Activated CD4-positive, alpha-beta T cell treated with anti-CD3 and anti-CD28 coated beads for 4 hours (primary cell): ENCODE data around the gene PIBF1.
"Not testable (repeated sequence)": the region's sequence is repeated elsewhere in the genome, so short reads cannot be mapped to it uniquely, and the experiment has no call there.

ENCODE experiments used
- DNase-seq, 2 donors: peaks; one replicate each; pipeline ENCODE4 v3.0.0-alpha.2; 2020

The PIBF1 gene

DNA sequence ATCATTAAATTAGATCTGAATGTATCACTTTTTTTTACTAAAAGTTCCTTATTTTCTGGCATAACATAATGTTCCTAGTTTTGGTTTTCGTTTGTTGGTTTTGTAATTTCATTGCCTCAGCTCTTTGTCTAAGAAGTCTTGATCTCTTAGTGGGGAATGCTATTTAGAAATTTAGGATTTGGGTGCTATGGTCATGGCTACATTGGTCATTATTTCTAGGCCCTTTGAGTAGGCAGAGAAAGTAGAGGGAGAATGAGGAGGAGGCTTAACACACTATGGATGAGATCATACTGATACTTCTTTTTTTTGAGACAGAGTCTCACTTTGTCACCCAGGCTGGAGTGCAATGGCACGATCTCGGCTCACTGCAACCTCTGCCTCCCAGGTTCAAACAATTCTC is 41.8 kb downstream of the PIBF1 start:
- no peak for DNase-seq

DNA sequence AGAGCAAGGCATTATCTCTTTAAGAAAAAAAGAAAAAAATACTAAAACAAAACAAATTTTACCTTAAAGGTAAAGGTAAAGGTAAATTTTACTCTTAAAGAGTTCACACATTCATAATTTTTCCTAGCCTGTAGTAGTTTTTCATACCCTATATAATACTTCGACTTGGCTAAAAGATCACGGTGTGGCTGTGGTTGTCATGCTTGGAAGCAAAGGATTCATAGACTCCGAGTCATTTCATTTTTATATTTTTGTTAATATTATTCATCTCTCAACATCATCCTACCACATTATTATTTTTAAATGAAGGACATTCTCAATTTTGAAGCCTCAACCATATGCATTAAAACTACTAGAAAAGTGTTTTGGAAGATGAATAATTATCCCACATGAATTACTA is 52.7 kb downstream of the PIBF1 start:
- no peak for DNase-seq

DNA sequence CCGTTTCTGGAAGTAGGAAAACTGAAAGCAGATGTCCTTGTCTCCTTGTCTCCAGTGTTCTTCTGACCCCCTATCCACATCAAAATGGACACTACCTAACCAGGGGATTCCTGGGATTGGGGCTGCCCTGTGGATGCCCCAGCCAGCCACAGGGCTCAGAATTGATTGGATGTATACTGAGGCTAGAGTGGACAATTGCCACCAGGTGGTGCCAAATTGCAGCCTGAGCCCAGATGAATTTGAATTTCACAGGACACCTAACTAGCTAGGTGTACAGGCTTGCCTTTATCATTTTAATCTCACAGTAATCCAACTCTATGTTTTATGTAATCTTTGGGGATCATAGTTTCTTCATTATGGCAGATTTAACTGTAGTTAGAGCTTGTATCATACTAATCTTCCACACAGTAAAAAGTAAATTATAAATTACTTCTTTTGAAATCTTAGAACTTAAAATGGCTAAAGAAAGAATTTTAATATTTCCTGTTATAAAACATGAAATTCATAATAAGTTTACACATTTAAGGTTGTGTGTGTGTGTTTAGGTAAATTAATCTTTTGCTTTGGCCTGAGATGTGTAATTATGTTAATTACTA is 58.0 kb downstream of the PIBF1 start:
- DNase-seq: peak; percentile 15 to 16

DNA sequence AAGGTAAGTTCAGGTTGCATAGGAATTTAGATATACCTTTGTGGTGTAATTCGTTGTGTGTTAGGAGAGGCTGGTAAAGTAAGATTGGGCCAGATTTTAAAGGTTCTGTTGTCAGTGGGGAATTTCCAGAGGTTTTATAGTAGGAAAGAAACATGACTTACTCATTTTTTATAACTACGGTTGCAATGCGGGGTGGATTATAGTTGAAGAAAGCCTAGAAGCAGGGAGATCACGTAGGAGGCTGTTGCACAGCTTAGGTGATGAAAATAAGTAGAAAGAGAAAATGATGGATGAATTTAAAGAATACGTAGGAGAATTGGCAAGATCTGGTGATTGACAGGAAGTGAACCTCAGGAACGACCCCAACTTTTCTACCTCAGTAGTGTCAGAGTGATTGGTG is 61.1 kb downstream of the PIBF1 start:
- no peak for DNase-seq

DNA sequence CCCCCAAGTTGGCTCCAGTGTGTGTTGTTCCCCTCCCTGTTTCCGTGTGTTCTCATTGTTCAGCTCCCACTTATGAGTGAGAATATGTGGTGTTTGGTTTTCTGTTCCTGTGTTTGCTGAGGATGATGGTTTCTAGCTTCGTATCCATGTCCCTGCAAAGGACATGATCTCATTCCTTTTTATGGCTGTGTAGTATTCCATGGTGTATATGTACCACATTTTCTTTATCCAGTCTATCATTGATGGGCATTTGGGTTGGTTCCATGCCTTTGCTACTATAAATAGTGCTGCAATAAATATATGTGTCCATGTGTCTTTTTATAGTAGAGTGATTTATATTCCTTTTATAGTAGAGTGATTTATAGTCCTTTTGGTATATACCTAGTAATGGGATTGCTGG is 63.2 kb downstream of the PIBF1 start:
- not testable (repeated sequence) for DNase-seq

DNA sequence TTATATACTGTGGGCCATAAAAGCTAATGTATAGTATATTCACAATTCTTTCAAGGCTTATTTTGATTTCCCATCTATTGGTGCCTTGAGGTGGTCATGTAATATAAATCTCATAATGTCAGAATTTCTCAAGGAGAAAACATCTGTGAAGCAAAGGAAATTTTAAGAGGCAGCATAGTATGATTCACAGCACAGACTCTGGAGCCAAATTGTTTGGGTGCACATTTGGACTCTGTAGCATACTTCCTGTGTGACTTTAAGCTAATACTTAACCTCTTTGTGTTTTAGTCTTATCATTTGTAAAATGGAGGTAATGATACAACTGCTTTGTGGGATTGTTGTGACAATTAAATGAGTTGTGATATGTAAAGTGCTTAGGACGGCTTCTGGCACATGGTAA is 67.6 kb downstream of the PIBF1 start:
- DNase-seq: no peak

DNA sequence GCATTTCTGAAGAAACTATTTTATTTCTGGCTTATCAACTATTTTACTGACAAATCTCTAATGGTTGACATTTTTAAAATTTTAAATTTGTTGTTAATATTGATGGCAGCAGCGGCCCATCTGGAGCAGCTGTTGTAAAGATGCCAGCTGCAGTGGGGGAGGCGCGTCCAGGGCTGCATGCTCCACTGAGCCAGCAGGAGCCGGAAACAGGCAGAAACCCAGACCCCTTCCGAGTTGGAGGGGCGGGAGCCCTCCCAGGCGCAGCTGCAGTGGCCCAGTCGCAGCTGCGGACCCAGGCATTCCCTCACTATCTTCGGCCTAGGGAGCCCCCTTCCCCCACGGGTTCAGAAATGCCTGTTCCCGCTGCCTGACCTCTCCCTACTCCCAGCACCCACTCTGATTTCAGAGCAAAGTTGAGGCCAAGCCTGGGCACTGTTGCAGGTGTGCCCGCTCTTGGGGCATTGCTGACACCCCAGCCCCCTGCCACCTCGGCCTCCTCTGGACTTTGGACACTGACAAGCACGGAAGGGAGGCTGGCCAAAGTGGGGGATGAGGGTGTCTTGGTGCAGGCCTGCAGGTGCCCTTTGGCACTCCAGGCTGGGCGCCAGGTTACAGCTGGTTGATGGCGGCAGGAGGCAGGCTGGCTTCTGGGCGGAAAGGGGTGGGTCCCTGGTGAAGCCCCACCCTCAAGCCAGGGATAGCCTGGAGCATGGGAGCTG is 69.2 kb downstream of the PIBF1 start:
- DNase-seq: no peak

DNA sequence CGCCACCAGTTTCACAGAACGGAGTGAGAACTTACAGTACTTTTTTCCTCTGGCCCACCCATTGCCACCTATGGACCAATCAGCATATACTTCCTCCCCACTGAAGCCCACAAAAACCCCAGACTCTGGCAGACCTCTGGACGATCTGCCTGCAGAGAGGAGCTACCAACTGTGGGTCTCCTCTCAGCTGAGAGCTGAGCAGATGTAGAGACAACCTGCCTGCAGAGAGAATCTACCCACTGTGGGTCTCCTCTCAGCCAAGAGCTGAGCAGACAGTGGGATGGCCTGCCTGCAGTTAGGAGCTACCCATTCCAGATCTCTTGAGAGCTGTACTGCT is 69.7 kb downstream of the PIBF1 start:
- no peak for DNase-seq

DNA sequence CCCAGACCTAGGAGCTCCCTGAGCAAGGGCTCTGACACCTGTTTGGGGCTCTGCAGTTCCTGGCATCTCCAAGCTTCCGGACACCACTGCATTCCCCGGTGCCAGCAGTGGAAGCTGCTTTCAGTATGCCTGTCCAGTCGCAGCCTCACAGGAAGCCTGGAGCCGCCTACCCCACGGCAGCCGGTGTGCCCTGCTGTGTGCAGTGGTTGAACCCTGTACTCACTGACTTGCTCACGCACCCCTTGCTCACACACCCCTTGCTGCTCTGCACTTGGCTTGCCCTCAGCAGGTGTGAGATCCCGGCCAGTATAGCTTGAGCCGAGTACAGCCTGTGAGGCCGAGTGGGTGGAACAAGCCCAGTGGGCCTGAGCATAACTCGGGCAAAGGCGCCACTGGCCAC is 70.3 kb downstream of the PIBF1 start:
- no peak for DNase-seq

DNA sequence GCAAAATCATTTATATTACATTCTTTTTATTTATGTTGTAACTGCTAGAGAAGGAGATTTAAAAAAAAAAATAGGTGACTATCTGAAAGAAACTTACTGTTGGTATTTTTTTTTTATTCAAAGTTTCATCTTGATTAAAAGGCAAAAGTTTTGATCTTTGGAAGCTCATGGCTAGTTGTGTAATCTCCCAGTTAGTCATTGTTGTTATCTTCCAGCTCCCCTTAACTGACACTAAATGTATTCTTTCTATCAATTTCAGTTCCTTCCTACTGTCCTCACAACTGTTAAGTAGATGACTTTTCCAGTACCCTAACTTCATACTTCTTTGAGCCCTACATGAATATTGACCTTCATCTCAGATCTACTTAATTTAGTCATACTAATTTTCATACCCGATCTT is 71.1 kb downstream of the PIBF1 start:
- no peak for DNase-seq

DNA sequence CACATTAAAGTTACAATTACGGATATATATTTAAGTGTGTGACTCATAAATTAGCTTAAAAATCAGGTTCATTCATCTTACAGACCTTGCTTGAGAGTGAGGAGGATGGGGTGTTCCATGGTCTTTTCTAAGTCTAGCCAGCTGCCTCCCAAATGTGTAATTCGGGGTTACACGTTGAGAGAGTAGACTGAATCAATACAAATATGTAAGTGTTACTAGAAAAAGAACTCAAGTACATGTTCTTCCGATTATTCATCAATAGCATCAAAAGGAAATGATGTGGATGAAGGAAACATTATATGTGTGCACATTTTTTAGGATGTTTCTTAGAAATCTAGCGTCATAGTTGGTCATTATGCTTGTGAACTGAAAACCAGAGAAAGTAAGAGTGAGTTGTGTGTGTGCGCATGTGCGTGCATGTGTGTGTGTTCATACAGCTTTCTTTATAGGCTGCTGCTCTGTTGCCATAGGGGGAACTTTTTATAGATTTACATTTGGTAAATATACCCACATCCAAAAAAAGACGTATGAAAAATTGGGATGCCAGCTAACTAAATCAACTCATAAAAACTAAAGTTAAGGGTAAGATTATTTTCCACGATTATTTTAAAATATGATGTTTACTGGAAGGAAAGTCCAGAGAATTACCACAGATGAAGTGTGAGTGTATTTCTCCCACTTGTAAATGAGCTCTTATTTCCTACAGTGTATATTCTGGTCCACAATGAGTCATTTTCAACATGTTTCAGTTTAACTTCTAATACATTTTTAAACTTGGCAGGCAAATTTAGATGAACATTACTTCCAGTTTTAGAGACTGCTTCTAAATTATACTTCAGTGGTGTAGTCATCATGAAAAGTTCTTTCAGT is 82.4 kb downstream of the PIBF1 start:
- no peak for DNase-seq

DNA sequence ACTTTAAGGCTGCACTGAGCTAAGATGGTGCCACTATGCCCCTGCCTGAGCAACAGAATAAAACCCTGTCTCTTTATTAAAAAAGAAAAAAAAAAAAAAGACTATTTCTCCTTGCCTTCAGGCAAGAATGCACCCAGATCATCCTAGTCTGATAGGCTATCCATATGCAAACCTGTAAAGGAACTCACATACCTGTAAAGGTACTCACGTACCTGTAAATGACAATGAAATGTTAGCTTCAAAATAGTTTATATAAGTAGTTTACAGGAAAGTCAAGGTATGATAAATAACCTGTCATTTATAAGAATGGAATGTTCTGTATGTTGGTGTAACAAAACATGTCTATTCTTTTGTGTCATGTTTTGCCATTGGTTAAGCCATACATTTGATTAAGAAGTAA is 86.3 kb downstream of the PIBF1 start:
- DNase-seq: no peak

DNA sequence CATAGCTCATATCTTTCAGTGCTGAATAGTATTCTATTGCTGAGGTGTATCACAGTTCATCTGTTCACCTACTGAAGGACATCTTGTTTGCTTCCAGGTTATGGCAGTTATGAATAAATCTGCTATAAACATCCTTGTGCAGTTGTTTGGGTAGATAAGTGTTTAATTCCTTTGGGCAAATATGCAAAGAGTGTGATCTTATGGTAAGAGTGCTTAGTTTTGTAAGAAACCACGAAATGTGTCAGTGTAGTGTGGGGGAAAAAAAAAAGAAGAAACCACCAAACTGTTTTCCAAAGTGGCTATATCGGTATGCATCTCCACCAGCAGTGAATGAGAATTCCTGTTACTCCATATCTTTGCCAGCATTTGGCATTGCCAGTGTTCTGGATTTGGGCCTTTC is 93.3 kb downstream of the PIBF1 start:
- no peak for DNase-seq

DNA sequence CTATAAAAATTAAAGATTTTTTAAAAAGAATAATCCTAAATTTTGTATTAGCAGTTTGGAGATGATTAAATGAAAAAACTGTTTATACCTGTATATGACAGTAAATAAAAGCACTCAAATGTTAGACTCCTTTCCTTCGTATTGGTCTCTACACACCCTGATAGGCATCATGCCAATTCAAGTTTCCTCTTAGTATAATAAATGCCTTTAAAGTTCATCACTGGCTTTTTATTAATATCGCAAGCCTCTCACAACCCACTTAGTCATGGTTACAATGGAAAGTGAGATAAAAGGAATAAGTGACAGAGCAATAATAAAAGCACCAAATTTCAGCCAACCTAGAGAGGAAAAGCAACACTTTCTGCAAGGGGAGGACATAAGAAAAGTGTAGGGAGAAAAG is 102.2 kb downstream of the PIBF1 start:
- no peak for DNase-seq

DNA sequence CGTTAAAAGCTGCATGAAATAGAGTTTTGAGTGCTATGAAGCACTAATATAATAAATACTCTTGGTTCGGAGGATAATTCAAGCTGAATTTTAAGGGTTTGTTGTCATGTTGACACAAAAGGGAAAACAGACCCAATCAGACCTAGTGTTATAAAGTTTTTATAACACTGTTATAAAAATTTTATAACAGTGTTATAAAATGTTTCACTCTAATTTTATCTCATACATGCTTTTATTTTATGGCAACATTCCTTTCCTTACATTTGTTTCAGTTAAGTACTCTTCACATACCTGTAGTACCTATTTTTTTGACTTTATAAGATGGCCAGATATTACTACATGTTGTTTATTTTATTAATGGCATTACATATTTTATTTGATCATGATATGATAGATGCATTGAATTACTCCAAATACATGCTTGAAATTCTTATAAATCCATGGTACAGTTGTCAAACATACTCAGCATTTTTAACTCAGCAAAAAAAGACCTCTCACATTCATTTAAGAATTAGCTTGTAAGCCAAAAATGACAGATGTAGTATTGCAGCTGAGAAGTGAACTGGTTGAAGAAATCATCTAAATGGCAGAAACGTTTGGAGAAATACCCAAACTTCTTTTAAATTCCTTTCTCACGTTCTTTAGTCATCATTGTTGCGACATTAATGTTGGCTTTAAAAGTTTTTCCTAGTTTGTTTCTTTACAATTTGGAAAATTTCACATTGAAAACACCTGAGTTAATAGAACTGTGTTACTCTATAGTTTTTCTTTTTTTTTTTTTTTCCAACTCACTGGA is 104.5 kb downstream of the PIBF1 start:
- DNase-seq: no peak

DNA sequence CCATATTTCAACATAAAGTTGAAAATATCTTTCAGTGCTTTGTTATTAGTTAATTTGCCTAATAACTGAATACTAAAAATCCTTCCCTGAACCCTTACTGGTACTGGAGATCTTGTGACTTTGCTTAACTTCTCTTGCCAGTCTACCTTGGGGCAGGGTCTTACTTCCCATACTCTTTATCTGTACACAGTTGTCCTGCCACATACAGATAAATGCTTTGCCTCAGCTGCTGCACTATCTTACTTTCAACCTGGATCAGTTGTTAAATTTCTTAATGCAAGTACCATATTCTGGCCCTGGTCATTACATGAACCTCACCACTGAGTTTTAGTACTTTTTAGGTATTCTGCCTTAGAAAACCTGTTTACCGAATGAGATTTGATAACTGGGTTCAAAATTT is 107.6 kb downstream of the PIBF1 start:
- DNase-seq: no peak

DNA sequence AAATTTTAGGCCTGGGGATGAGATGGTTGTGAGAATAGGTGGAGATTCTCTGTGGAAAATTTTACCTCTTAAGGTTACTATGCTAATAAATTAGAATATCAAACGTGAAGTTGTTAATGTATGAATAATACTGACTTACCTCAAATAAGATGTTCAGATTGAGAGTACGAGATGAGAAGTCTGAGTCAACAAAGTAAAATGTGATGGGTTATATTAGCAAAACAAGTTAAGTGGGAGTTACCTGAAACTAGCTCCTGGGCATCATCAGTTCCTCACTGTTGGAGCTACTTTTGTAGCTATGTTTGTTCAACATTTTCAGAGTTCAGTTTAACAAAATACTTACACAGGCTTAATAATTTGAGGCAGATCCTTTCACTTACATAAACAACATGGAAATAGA is 108.6 kb downstream of the PIBF1 start:
- no peak for DNase-seq

DNA sequence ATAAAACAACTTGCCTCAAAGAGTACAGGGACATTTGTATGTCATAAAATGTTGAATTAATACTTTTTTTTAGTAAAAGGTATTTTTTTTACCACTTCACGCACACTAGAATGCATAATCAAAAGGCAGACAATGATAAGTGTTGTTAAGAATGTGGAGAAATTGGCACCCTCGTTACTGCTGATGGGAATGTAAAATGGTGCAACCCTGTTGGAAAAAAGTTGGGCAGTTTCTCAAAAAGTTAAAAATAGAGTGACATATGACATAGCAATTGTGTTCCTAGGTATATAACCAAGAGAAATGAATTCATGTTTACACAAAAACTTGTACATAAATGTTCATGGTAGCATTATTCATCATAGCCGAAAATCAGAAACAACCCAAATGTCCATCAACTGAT is 109.5 kb downstream of the PIBF1 start:
- no peak for DNase-seq

DNA sequence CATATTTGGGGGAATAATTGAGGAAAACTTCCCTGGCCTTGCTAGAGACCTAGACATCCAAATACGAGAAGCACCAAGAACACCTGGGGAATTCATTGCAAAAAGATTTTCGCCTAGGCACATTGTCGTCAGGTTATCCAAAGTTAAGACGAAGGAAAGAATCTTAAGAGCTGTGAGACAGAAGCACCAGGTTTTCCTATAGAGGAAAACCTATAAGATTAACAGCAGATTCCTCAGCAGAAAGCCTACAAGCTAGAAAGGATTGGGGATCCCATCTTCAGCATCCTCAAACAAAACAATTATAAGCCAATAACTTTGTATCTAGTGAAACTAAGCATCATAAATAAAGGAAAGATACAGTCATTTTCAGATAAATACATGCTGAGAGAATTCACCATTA is 114.9 kb downstream of the PIBF1 start:
- DNase-seq: no peak

DNA sequence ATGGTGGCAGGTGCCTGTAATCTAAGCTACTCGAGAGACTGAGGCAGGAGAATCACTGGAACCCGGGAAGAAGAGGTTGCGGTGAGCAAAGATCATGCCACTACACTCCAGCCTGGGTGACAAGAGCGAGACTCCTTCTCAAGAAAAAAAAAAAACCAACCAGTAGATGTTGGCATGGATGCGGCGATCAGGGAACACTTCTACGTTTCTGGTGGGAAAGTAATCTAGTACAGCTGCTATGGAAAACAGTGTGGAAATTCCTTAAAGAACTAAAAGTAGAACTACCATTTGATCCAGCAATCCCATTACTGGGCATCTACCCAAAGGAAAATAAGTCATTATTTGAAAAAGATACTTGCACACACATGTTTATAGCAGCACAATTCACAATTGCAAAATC is 119.6 kb downstream of the PIBF1 start:
- not testable (repeated sequence) for DNase-seq

DNA sequence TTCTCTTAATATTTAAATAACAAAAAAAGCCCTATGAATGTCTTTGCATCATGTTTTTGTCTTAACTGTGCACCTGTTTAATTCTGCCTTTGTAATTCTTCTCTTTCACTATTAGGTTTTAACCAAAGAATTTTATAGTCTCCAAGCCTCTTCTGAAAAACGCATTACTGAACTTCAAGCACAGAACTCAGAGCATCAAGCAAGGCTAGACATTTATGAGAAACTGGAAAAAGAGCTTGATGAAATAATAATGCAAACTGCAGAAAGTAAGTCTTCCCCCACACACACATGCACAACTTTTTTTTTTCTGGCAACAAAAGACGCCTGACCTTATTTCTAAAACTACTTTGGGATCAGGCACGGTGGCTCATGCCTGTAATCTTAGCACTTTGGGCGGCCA is 126.5 kb downstream of the PIBF1 start:
- no peak for DNase-seq

DNA sequence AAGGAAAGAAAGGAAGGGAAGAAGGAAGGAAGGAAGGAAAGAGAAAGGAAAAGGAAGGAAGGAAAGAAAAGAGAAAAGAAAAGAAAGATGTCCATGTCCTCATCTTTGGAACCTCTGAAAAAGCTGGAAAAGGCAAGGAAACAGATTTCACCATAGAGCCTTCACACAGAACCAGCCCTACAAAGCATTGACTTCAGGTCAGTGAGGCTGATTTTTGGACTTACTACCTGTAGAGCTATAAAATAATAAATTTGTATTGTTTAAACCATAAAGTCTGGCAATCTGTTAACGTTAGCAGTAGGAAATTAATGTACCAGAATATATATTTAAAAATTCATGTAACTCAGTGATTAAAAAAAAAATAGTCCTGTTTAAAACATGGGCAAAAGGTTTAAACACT is 130.0 kb downstream of the PIBF1 start:
- DNase-seq: no peak

DNA sequence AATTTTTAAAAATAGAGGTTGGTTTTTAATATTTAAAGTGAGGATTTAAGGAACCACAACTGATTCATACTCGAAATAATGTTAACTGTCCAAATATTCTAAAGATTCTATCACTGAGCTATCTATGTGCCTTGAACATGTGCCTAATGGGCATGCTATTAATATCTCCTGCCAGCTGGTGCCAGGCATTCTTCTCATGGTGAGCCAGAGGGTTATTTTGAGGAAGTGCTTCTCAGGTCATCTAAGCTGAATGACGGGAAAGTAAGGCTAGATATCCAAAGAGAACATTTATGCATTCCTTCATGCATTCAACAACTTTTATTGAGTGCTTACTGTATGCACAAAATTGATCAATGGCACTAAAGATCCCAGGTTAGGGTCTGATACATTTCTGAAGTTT is 138.2 kb downstream of the PIBF1 start:
- DNase-seq: no peak

DNA sequence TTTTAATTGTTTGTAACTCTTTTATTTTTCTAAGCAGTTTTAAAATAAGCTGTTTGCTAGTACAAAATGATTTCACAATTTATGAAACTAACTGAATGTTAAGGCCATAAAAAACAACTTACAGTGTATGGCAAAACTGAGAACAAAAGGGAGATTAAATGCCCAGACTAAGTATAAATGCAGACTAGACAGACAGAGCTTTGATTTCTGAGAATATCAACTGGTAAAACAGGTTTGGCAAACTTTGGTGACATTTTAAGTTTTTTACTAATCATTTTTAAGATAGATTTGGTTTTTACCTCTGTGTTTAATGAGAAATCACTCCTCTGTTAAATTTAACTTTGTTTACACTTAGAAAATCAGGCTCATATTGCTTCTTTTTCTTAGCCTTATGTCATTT is 149.4 kb downstream of the PIBF1 start:
- DNase-seq: no peak
